ENCODE measurements around the gene SMIM35.

DNA sequence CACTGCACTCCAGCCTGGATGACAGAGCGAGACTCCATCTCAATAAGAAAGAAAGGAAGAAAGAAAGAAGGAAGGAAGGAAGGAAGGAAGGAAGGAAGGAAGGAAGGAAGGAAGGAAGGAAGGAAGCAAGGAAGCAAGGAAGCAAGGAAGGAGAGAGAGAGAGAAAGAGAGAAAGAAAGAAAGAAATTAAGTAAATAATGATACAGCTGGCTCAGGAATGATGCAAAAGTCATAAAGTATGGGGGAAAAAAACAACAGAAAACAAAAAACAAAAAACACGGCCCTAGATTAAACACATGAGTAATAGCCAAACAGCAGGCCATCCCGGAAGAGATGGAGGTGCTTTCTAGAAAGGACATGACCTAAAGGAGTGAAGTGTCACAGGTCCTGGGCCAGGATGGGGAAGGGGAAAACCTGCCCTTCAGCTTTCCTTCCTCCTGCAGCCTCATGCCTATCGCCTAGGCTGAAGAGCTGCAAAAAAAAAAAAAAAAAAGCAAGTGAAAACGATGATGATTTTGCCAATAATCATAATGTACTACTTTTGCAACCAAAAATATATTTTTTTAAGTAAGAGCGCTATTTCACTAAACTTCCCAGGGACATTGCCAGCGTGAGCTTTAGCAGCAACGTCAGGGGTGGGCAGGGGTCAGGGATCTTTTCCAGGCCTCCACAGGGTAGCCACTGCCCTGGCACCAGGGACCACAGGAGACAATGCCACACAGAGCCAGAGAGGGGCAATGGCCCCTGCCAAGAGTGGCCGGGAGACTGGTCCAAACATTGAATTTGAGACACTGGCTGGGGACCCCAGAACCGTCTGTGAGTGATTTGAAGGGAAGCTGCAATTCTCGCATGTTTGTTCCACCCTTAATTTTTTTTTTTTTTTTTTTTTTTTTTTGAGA, 38.0 kb downstream of the SMIM35 start:
- TF ChIP-seq, protein P1, sequence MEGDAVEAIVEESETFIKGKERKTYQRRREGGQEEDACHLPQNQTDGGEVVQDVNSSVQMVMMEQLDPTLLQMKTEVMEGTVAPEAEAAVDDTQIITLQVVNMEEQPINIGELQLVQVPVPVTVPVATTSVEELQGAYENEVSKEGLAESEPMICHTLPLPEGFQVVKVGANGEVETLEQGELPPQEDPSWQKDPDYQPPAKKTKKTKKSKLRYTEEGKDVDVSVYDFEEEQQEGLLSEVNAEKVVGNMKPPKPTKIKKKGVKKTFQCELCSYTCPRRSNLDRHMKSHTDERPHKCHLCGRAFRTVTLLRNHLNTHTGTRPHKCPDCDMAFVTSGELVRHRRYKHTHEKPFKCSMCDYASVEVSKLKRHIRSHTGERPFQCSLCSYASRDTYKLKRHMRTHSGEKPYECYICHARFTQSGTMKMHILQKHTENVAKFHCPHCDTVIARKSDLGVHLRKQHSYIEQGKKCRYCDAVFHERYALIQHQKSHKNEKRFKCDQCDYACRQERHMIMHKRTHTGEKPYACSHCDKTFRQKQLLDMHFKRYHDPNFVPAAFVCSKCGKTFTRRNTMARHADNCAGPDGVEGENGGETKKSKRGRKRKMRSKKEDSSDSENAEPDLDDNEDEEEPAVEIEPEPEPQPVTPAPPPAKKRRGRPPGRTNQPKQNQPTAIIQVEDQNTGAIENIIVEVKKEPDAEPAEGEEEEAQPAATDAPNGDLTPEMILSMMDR (IDR thresholded peaks at IDR 0.05), result no peak
- no peak for TF ChIP-seq EP300 (IDR thresholded peaks at IDR 0.05)
- TF ChIP-seq POLR2A (IDR thresholded peaks at IDR 0.05), result no peak
